GM21576 (cell line): ENCODE data around the gene IL20RA.

ENCODE experiments used
- ATAC-seq: cut with Tn5 transposase; IDR thresholded peaks from one replicate; pipeline ENCODE4 v1.9.1; 2021; ENCODE audit warnings: mild to moderate bottlenecking, moderate library complexity; ENCODE audit not compliant: unreplicated experiment

Gene IL20RA

DNA sequence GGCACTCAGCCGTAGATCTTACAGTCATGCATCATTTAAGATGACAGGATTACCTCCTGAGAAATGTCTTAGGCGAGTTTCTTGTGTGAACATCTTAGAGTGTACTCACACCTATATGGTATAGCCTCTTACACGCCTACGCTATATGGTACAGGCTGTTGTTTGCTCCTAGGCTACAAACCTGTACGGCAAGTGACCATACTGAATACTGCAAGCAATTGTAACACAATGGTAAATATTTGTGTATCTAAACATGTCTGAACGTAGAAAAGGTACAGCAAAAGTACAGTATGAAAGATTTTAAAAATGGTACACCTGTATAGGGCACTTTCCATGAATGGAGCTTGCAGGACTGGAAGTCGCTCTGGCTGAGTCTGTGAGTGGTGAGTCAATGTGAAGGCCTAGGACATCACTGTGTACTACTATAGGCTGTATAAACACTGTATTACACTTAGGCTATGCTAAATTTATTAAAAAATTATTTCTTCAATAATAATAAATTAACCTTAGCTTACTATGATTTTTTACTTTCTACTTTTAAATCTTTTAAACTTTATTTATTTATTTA lies 541 bp upstream of the IL20RA start:
- no peak for ATAC-seq

DNA sequence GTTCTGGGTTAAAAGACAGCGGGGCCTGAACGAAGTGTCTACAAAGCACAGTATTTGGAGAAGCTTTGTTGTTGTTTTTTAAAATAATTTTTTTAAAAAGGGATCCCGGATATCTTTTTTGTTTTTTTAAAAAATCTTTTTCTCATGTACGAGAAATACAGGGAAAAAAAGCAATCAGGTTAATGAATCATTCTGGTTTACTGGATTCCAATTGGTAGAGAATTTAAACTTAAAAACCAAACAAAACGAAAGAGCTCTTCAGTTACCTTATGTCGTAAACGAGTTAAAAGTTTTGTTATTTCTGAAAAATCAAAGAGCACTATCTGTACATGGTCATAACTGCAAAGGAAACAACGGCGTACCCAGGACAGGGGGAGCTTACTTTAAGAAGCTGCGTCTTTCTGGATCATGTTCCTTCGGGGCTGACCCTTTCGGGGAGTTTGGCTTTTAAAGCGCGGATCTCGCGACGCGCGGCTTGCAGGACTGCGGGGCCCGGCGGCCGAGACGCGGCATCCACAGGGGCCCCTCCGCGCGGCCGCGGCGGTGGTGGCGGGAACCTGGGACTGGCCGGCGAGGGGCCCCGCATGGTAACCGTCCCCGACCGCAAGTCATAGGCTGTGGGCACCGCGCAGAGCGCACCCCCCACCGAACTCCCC lies 927 bp downstream of the IL20RA start:
- no peak for ATAC-seq

DNA sequence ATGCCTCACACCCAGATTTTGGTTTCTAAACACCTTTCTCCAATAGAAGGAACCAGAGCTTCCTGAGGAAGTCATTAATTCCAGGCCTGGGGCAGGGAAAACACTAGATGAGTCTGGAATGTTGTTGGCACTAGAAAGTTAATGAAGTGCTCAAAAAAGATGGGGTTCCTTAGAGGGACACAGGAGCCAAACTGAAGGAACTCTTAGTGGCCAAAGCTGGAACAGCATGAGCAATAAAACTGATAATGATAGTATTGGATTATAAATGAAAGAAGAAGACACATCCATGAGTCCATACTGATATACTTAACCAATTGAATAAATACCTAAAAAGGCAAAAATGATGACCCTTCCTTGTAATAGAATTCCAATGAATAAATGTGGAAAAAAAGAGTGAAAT lies 4.4 kb downstream of the IL20RA start:
- ATAC-seq, result no peak

DNA sequence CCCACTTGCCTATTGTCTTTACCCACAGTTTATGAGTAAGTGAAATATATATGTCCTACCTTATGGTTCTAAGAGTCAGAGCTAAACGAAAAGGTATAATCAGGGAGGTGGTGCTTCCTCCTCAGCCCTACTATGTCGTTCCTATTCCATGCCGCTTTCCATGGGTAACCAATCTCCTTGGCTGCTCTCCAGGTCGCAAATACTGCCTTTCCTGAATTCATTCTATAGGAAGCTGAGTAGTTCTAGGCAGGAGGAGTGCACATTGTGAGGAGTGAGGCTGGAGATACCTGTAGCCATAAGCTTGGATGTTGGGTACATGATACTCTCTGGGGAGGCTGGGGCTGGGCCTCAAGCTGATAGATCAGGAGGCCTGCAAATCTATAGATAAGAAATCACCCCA lies 5.8 kb downstream of the IL20RA start:
- ATAC-seq, result no peak

- ATAC-seq, result no peak
These were observed 8.0 kb downstream of the IL20RA start for GRCh38 chr6:137036566-137037300.

- ATAC-seq, result peak; percentile 81
These were observed 10.9 kb downstream of the IL20RA start for GRCh38 chr6:137033828-137034227.

DNA sequence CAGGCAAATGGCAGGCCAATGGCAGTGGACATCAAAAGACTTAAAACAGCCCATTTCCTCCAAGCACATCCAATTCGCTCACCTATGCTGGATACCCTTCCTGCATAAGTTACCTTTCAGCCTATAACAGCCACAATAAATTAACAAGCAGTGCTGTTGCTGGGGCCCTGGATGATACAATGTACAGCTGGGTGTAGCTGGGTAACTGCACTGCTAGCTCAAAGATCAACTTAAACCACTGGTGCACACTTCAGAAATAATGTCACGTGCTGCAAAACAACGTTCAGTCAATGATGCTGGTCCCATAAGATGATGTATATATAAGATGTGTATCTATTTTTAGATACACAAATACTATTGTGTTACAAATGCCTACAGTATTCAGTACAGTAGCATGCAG lies 13.6 kb downstream of the IL20RA start:
- no peak for ATAC-seq

DNA sequence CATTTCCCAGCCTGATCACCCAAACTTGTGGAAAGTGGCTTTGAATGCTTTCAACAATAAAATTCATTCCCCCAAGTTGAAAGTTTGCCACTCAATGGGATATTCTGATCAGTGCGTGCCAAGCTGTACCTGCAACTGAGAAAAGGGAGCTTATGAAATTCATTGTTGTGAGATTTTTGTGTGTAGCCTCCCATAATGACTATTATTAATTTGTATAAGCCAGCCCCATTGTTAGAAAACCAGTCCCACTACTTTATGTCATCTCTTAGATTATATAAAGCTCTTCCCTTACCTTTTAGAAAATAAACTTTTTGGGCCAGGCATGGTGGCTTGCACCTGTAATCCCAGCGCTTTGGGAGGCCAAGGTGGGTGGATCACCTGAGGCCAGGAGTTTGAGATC lies 15.9 kb downstream of the IL20RA start:
- no peak for ATAC-seq

DNA sequence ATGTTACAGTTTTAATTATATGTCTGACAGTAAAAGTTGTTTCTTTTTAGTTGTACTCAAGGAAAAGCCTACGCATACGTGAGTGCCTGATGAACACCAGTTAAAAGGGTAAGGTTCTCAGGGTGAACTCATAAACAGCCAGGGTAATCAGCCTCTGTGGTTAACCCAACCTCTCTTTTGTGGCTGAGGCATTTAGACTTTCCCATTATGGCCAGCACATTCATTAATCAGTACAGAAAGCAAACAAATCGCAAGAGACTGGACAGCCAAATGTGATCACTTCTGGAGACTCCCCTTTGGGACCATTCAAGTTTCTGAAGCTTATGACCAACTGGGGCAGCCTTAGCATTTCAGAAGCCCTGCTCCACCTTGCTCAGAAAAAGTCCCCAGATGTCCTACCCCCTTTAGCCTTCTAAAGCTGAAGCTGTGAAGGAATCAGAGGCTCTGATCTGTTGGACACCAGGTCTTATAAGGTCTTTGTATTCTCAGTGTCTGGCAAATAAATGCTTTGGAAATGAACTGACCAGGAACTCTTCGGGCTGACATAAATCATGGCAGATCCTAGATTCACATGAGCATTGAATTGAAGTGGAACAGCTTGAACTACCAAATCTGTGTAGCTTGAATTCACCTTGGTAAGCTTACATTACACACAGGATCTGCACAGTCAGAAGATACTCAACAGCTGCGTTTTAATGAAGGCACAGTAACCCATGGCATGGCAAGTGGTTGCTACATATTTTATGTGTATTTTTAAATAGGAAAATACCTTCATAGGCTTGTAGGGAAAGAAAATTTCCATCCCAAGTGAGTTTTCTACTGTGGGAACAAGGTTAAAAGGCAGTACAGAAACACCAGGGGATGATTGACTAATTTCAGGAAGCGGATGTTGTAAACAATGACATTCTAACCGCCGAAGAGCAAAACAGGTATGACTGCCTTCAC lies 18.7 kb downstream of the IL20RA start:
- ATAC-seq, result no peak

GRCh38 chr6:137024237-137024990 lies 20.4 kb downstream of the IL20RA start:
- no peak for ATAC-seq

DNA sequence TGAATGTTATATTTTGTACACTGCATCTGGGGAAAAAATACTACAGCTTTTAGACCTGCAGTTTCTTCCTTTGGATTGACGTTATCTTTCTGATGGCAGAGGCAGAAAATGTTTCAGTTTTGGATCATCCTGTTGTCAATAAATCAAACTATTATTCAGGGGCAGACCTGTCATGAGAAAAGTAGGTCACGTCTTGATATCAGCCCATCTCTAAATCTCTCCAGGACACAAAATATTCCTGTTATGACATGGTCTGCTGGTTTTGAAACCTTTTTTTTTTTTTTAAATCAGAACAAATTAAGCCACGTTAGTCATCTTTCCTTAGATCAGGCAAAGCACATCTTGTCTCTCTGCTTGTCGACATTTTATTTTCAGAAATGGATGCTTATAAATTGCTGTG lies 24.0 kb downstream of the IL20RA start:
- no peak for ATAC-seq

DNA sequence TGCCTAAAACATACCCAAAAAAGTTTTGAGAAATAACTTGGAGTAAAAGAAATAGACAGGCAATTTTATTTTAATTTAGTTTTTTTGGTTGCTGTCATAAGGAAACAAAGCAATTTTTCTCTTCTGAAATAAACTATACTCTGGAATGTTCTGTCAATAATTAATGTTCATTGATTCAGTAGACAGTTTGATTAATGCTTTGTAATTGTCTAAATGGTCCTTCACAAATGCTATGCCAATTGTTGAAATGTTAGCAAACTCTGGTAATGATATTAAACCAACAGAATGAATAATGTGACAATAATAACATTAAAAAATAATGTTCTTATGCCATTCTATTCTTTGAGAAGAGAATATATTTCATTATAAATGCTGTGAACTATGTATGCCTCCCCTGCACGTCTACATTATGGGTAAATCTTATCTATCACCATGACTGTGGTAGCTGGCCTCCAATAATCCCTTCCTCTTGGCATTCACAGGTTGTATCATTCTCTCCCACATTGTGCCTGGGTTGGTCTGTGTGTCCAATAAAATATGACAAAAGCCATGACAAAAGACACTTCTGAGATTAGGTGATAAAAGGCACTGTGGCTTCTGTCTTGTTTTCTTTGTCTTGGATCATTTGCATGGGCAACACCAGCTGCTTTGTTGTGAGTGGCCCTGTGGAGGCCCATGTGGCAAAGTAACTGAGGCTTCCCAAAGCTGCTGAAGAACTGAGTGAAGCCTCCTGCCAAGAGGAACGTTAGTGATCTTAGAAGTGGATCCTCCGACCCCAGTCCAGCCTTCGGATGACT lies 25.1 kb downstream of the IL20RA start:
- ATAC-seq, result no peak

GRCh38 chr6:137017081-137017480 lies 27.7 kb downstream of the IL20RA start:
- ATAC-seq, result no peak

GRCh38 chr6:137016356-137016755 lies 28.4 kb downstream of the IL20RA start:
- no peak for ATAC-seq

DNA sequence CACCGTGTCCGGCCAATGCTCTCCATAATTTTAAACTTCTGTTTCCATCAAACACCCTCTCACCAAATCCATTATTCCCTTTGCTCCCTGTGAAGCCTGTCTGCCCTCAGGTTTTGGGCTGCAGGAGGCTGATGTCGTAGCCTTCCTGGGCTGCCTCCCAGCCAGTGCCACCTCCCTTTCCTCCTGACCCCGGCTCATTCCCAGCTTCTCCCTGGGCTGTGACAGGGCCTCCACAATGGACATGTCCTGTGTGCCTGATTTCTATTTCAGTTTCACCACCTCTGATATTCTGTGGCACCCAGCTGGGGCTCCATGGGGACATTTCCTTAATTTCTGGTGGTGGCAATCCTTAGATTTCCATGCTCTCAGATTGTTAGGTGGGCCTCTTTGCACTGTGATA lies 28.8 kb downstream of the IL20RA start:
- ATAC-seq, result no peak

GRCh38 chr6:137013738-137014602 lies 30.8 kb downstream of the IL20RA start:
- ATAC-seq, result no peak

DNA sequence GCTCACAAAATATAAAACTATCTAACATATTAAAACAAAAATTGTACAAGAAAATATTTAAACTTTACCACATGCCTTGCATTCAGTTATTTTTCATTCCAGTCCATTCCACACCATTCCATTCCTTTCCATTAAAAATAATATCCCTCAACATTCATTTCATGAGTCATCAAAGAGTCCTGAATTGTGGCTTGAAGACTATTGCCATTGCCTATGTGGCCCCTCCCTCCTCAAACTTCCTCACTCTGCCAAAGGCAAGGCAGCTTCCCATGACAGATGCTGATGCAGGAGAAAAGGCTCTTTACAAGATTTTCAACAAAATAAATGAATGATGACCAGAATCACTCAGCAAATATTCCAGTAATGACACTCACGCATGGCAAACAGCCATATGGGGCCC lies 31.7 kb downstream of the IL20RA start:
- no peak for ATAC-seq

- ATAC-seq, result no peak
These were observed 33.4 kb downstream of the IL20RA start for GRCh38 chr6:137011406-137011805.
